GM18951 (cell line): ENCODE data around the gene CST3.
"Not testable (repeated sequence)": the region's sequence is repeated elsewhere in the genome, so short reads cannot be mapped to it uniquely, and the experiment has no call there.

Experiments used
- POLR2A ChIP-seq: IDR thresholded peaks from 4 replicates; pipeline ENCODE4 v1.6.1; 2011; ENCODE audit warnings: mild to moderate bottlenecking; ENCODE audit not compliant: insufficient read length, insufficient read depth; ENCODE audit errors: extremely low read depth
- in situ Hi-C: fragments of 300-500 bp; cut with MboI; formaldehyde crosslinking; loops from one replicate; pipeline ENCODE4 v1.12.0; 2022; ENCODE audit warnings: low sequenced_read_pairs, mixed read lengths, inconsistent platforms; ENCODE audit not compliant: unreplicated experiment

CST3 gene

DNA sequence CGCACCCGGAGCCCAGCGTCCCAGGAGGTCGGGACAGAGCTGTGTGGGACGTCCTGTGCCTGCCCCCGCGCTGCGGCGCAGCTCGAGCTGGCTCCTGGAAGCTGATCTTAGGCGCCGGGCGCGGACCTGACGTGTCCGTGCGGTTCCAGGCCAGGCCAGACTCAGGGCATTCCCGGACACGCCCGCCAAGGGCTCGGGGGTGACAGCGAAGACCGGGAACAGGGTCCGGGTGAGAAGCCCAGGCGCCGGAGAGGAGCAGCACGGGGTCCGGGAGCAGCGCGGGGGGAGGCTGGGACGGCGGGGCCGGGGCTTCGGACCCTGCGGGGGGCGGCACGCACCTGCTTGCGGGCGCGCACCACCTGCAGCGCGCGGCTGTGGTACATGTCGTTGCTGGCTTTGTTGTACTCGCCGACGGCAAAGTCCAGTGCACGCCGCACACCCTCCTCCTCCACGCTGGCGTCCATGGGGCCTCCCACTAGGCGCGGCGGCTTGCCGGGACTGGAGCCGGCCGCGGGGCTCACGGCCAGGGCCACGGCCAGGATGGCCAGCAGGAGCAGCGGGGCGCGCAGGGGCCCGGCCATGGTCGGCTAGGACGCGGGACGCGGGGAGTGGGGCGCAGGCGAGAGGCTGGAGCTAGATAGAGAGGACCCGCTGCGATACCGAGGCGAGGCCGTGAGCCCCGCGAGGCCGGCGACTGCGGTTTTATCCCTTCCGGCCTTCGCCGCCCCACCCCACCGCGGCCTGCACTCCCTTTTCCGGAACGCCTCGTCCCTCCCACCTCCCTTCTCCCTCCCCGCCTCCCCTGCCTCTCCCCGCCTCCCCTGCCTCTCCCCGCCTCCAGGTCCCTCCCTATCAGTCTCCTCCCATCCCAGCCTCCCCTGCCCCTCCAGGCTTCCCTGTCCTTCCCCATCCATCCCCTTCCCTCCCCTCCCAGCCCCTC, at the start of gene CST3:
CST3 (minus strand) TSS at position 674 of the 940 bp plus-strand sequence; CDS start at position 581, 93 bp downstream.
- in situ Hi-C loops, result no loop called here
- peak; percentile 81 for TF ChIP-seq POLR2A

DNA sequence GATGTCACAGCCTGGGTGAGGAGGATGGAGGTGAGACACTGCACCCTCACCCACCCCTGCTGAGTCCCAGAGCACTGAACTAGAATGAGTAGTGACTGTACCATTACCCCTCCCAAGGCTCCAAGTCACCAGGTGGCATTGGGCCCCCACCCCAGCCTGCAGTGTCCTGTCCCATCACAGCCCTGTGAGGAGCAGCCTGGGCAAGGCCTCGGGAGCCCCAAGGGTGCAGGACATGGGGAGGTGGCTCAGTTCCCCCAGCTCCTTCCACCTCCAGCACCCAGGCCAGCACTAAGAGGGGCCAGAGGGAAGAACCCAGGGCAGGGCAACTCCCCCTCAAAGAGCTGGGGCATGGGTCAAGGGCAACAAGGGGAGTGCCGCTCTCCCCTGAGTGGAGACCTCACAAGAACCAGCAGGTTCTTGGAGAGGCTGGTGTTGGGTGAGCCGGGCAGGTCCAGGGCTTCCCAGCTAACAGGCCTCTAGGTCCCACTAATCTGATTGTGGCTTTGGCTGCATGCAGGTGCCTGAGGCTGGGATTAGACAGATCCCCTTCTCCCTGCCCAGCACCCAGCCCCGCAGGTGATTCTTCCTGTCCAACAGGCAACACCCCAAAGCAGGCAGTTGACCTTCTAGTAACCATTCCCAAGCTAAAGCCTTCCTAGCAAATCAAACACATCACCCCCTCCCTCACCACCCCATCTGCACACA, 48.4 kb upstream of the CST3 start:
- in situ Hi-C loops, result no loop called here

GRCh38 chr20:23685529-23685896, 47.8 kb upstream of the CST3 start:
- in situ Hi-C loops, result not testable (repeated sequence)

More for the DNA sequence above, 48.4 kb upstream of the CST3 start:
- no peak for TF ChIP-seq POLR2A

DNA sequence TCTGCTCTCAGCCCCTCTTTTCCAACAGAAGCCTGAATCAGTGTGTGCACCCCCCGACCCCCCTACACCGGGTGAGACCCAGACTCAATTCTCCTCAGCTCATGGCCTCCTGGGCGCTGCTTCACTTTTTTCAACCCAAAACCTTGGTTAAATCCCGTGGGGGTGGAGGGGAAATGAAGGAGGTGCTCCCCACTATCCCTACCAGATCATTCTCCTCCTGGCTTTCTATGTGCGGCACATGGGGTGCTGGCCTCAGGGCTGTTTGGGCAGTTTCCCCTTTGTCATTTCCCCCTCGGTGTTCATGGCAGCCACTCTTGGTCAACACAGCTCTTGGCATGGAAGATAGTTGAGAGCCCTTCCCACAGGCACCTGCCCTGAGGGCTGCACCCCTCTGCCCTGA, 46.5 kb upstream of the CST3 start:
- in situ Hi-C loops, result no loop called here
- no peak for TF ChIP-seq POLR2A

- TF ChIP-seq POLR2A, result no peak
- in situ Hi-C loops, result no loop called here
Measured at GRCh38 chr20:23683807-23684206, 46.1 kb upstream of the CST3 start.

DNA sequence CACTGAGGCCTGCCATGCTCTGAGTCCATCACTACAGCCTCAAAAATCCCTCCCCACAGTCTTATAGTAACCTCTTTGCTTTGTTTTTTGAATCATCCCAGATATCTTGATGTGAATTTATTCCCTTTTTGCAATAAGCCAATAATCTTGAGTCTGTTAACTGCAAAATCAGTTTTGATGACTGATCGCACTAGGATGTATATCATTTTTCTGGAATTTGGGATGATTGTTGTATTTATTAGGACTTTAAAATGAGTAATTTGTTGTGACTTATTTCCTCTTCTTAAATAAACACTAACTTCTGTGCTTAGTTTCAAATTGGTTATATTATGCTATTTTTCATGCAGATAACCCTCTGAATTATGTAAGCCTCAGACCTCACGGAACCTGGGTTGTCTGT, 45.5 kb upstream of the CST3 start:
- no peak for TF ChIP-seq POLR2A
- in situ Hi-C loops, result no loop called here

DNA sequence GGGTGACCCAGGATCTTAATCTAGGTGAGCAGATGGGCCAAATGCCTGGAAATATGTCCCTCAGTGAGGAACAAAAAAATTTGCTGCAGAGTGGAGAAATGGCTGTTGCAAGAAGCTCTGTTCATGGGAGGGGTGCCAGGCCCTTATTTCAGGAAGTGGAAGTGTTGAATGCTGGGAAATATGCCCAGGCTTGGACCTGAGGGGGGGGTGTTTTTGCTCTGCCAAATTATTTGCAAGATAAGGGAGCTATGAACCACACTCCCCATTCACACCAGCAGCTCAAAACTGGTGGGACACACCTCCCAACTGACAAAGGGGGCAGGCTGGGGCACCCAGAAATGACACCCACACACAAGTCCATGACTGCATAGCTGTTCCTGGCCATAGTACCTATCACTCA, 42.4 kb upstream of the CST3 start:
- in situ Hi-C loops, result no loop called here
- no peak for TF ChIP-seq POLR2A

GRCh38 chr20:23679133-23680092, 41.7 kb upstream of the CST3 start:
- in situ Hi-C loops, result no loop called here
- TF ChIP-seq POLR2A, result no peak

DNA sequence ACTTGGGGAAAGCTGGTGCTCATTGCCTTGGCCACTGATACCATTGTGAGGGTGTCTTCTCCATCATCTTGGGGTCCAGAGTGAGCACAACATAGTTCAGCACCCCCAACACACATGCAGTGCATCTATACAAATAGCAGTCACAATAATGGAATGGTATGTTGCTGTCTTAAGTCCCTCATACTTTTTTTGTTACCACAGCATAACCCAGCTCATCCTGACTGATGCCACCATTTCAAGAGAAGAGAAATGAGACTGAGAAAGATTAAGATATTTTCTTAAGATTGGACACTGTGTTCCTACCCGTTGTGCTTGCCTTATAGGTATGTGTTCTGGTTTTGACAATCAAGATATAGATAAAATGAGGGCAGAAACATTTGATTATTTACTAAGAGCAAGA, 35.5 kb upstream of the CST3 start:
- TF ChIP-seq POLR2A, result no peak
- in situ Hi-C loops, result no loop called here

GRCh38 chr20:23672158-23672557, 34.4 kb upstream of the CST3 start:
- in situ Hi-C loops, result no loop called here

GRCh38 chr20:23671479-23671878, 33.7 kb upstream of the CST3 start:
- in situ Hi-C loops, result no loop called here
- TF ChIP-seq POLR2A, result no peak

More at GRCh38 chr20:23672158-23672557, 34.4 kb upstream of the CST3 start:
- TF ChIP-seq POLR2A, result no peak

DNA sequence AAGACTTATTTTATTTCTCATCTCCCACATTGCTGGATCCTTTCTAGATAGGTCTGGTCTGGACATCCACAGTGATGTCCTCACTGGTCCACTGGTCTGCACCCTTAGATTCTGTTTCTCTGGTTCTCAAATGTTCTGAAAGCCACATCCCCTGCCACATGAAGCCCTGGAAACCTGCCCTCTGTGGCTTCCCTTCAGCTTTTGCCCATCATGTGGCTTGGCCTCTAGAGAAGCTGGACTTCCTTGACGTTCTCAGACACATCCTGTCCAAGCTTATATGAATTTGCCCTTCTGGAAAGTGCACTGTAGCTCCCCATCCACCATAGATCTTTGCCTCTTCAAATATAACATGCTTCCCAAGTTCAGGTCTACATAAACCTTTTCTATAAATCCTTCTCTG, 32.6 kb upstream of the CST3 start:
- TF ChIP-seq POLR2A, result no peak
- in situ Hi-C loops, result no loop called here

GRCh38 chr20:23669866-23670265, 32.1 kb upstream of the CST3 start:
- in situ Hi-C loops, result no loop called here
- no peak for TF ChIP-seq POLR2A

DNA sequence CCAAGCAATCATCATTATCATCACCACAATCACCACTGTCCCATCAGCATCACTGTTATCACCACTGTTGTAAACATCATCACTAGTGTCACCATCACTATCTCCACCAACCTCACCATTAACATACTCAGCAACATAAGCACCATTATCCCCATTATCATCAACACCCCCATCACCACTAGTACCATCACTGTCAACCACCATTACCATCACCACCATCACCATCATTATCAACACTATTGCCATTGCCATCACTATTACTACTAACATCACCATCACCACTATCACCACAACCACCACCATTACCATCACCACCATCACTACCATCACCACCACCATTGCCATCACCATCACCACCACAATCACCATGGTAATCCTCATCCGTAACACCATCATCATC, 31.6 kb upstream of the CST3 start:
- in situ Hi-C loops, result no loop called here
- TF ChIP-seq POLR2A, result no peak
